Caco-2 (cell line): ENCODE measurements around the gene PDE9A. TPM values are rescaled to one million over a fixed set of nuclear protein-coding genes. Genes with fewer than 3 reads are reported as not detected.

Experiments
- BruUV-seq: library from RNA; stranded (reverse); fragments of 400-500 nt; replicated peaks from 2 replicates; lab custom pipeline; 2021; lab: Mats Ljungman, UMichigan
- CTCF ChIA-PET: fragments of 300-600 bp; sonication (Branson Sonifier 250); formaldehyde crosslinking; loops from one replicate; lab custom pipeline; 2022; ENCODE audit warnings: antibody characterized with exemption; lab: Charles Lee
- POLR2A ChIA-PET: fragments of 300-600 bp; sonication (Branson Sonifier 250); formaldehyde crosslinking; loops from one replicate; lab custom pipeline; 2022; ENCODE audit warnings: antibody characterized with exemption; lab: Charles Lee
- DNase-seq, 2 experiments: peaks; one replicate each; pipeline versions ENCODE4 v3.0.0 to v3.0.0-alpha.2; 2020 to 2022
- H3K27me3 ChIP-seq: replicated peaks from 2 replicates; pipeline ENCODE4 v1.6.0; 2011; ENCODE audit warnings: low read length; ENCODE audit not compliant: control insufficient read depth, insufficient read depth
- H3K36me3 ChIP-seq: 2 replicates; pipeline ENCODE4 v1.5.1; 2011; ENCODE audit warnings: low read length; ENCODE audit not compliant: control insufficient read depth, insufficient read depth
- H3K4me1 ChIP-seq: fragments of 250-450 bp; sonication (Bioruptor Pico); 2 replicates; pipeline ENCODE4 v1.5.1; 2020; ENCODE audit warnings: mild to moderate bottlenecking
- H3K4me3 ChIP-seq: 2 replicates; pipeline ENCODE4 v1.5.1; 2011; ENCODE audit warnings: low read depth, mild to moderate bottlenecking, control low read depth, low read length
- H3K9me3 ChIP-seq: fragments of 250-450 bp; sonication (Bioruptor Pico); 2 replicates; pipeline ENCODE4 v1.5.1; 2020; ENCODE audit warnings: mild to moderate bottlenecking, moderate library complexity
- H3K27ac Mint-ChIP-seq: one replicate; pipeline ENCODE4 v1.8.0; 2022; ENCODE audit warnings: mixed read lengths; ENCODE audit not compliant: unreplicated experiment
- H3K27me3 Mint-ChIP-seq: one replicate; pipeline ENCODE4 v1.8.0; 2022; ENCODE audit warnings: mixed read lengths; ENCODE audit not compliant: insufficient read depth, unreplicated experiment
- H3K36me3 Mint-ChIP-seq: one replicate; pipeline ENCODE4 v1.8.0; 2022; ENCODE audit warnings: mild to moderate bottlenecking, mixed read lengths; ENCODE audit not compliant: insufficient read depth, unreplicated experiment
- H3K4me1 Mint-ChIP-seq: one replicate; pipeline ENCODE4 v1.8.0; 2022; ENCODE audit warnings: low read depth, mixed read lengths; ENCODE audit not compliant: unreplicated experiment
- H3K4me3 Mint-ChIP-seq: one replicate; pipeline ENCODE4 v1.8.0; 2022; ENCODE audit warnings: mild to moderate bottlenecking, moderate library complexity, mixed read lengths; ENCODE audit not compliant: unreplicated experiment
- H3K9me3 Mint-ChIP-seq: one replicate; pipeline ENCODE4 v1.8.0; 2022; ENCODE audit warnings: mixed read lengths; ENCODE audit not compliant: unreplicated experiment
- CTCF ChIP-seq, 2 experiments: fragments of 200-600 bp in 1 of 2; IDR thresholded peaks; 1 replicate in 1 of 2; 2 replicates in 1 of 2; pipeline versions ENCODE4 v1.5.1 to v1.8.0; 2011 to 2022; ENCODE audit warnings: antibody characterized with exemption in 1 of 2, control low read depth in 1 of 2, inconsistent platforms in 1 of 2, low read depth in 1 of 2, low read length in 1 of 2, mild to moderate bottlenecking in 1 of 2, moderate library complexity in 1 of 2; ENCODE audit not compliant: insufficient read depth in 1 of 2, severe bottlenecking in 1 of 2, unreplicated experiment in 1 of 2
- intact Hi-C: fragments of 100-400 bp; cut with micrococcal nuclease; formaldehyde crosslinking; loops from one replicate; pipeline ENCODE4 v1.10.0; 2022; ENCODE audit not compliant: unreplicated experiment
- total RNA-seq: library from RNA; stranded (reverse); gene quantifications from 2 replicates; pipeline ENCODE4 v1.2.3, GENCODE V29; 2022

Gene PDE9A
- total RNA-seq, 1 experiment from 2014 or later: 9.7 TPM

- peaks cover 17% of the 10 kb centered on the region for H3K4me1 ChIP-seq
- H3K27ac Mint-ChIP-seq: no peak overlapping the region
- no peak overlapping the region for H3K4me3 ChIP-seq
- H3K36me3 Mint-ChIP-seq: no peaks in the 10 kb centered on the region
- intact Hi-C loops: no loop called here
- no peaks in the 10 kb centered on the region for H3K9me3 Mint-ChIP-seq
- no peak for TF ChIP-seq CTCF (IDR thresholded peaks at IDR 0.05; ENCODE audit: insufficient read depth in 1 of 2, low read depth in 1 of 2, low read length in 1 of 2, severe bottlenecking in 1 of 2, unreplicated experiment in 1 of 2)
- H3K4me1 Mint-ChIP-seq: peaks cover 3% of the 10 kb centered on the region
- ChIA-PET POLR2A (no interaction called here), CTCF (no interaction called here)
- DNase-seq: no peak
- no peaks in the 10 kb centered on the region for H3K27me3 Mint-ChIP-seq
- H3K4me3 Mint-ChIP-seq: no peak overlapping the region
- H3K36me3 ChIP-seq: no peaks in the 10 kb centered on the region
- H3K27me3 ChIP-seq: no peaks in the 10 kb centered on the region
- H3K9me3 ChIP-seq: no peaks in the 10 kb centered on the region
- BruUV-seq: no TSS peak
These were observed 34.7 kb upstream of the PDE9A start for GRCh38 chr21:42618707-42619102.

DNA sequence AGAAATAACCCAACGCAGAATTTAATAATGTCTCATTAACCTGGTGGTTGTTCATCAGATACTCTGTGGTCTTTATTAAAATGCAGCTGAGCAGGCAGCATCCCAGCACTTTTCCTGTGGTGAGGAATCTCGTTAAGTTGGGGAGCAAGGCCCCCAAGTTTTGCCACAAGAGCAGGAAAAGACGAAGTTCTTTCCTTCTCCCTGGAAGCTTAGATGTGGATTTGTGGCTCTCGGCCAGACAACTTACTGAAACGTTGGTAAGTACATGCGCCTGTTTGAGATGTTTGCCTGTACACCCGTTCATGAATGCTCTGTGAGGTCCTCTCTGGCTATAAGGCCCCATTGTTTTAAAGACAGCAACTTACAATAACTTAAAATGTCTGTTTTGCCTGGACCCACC lies 34.3 kb upstream of the PDE9A start:
- CTCF ChIA-PET: no interaction called here
- peaks cover 21% of the 10 kb centered on the region for H3K4me1 ChIP-seq

GRCh38 chr21:42619841-42620240 lies 33.6 kb upstream of the PDE9A start:
- H3K27ac Mint-ChIP-seq: no peak overlapping the region
- no peaks in the 10 kb centered on the region for H3K27me3 ChIP-seq
- intact Hi-C loops: no loop called here
- no peaks in the 10 kb centered on the region for H3K36me3 Mint-ChIP-seq
- no peaks in the 10 kb centered on the region for H3K27me3 Mint-ChIP-seq
- H3K36me3 ChIP-seq: no peaks in the 10 kb centered on the region
- peaks cover 14% of the 10 kb centered on the region for H3K4me1 Mint-ChIP-seq
- no peak for DNase-seq
- H3K4me1 ChIP-seq: peaks cover 24% of the 10 kb centered on the region
- H3K4me3 ChIP-seq: no peak overlapping the region
- no TSS peak for BruUV-seq
- H3K9me3 Mint-ChIP-seq: no peaks in the 10 kb centered on the region
- ChIA-PET POLR2A (no interaction called here), CTCF (no interaction called here)
- no peaks in the 10 kb centered on the region for H3K9me3 ChIP-seq
- no peak for TF ChIP-seq CTCF (IDR thresholded peaks at IDR 0.05; ENCODE audit: insufficient read depth in 1 of 2, low read depth in 1 of 2, low read length in 1 of 2, severe bottlenecking in 1 of 2, unreplicated experiment in 1 of 2)
- no peak overlapping the region for H3K4me3 Mint-ChIP-seq

More for the DNA sequence above, 34.3 kb upstream of the PDE9A start:
- DNase-seq: no peak
- Histone ChIP-seq H3K36me3 (no peaks in the 10 kb centered on the region), H3K27me3 (no peaks in the 10 kb centered on the region), H3K9me3 (no peaks in the 10 kb centered on the region), H3K4me3 (no peak overlapping the region)
- BruUV-seq: no TSS peak
- no peaks in the 10 kb centered on the region for H3K36me3 Mint-ChIP-seq
- peaks cover 7% of the 10 kb centered on the region for H3K4me1 Mint-ChIP-seq
- no peak overlapping the region for H3K4me3 Mint-ChIP-seq
- no peaks in the 10 kb centered on the region for H3K27me3 Mint-ChIP-seq
- intact Hi-C loops: no loop called here
- no peak overlapping the region for H3K27ac Mint-ChIP-seq
- no peak for TF ChIP-seq CTCF (IDR thresholded peaks at IDR 0.05; ENCODE audit: insufficient read depth in 1 of 2, low read depth in 1 of 2, low read length in 1 of 2, severe bottlenecking in 1 of 2, unreplicated experiment in 1 of 2)
- H3K9me3 Mint-ChIP-seq: no peaks in the 10 kb centered on the region
- POLR2A ChIA-PET: no interaction called here
